Measurements from ENCODE around the gene DMBX1. TPM values are rescaled to one million over a fixed set of nuclear protein-coding genes. Genes with fewer than 3 reads are reported as not detected.
A peak's percentile ranks its signal among the peaks of the same experiment; 100 is the strongest.

The DMBX1 gene
- total and polyA plus RNA-seq, 9 of the 15 experiments (the other 6 are each of a cell fraction or from before 2014, with no cell fraction given), result 0.25 to 4.3 (median 1.0) TPM

- TF ChIP-seq ZNF740 (CRISPR knock-in tag; IDR thresholded peaks at IDR 0.05) (no peak), ZNF740 (tag; IDR thresholded peaks at IDR 0.05) (no peak), XRCC5 (IDR thresholded peaks at IDR 0.05; ENCODE audit: low read depth, low read length) (peak; percentile 60; the same call in 1 of the 2 replicates), CC2D1A (IDR thresholded peaks at IDR 0.05) (peak; percentile 62; the same call in 1 of the 2 replicates), NR0B1 (IDR thresholded peaks at IDR 0.05; ENCODE audit: partially characterized antibody) (no peak), TCF7L2 (IDR thresholded peaks at IDR 0.05; ENCODE audit: low read depth, low read length) (no peak), UBTF (IDR thresholded peaks at IDR 0.05; ENCODE audit: borderline replicate concordance in 1 of 2, low read depth in 2 of 2, low read length in 2 of 2) (no peak), NR2C2 (CRISPR knock-in tag; IDR thresholded peaks at IDR 0.05) (no peak), NR2C2 (tag; IDR thresholded peaks at IDR 0.05) (peak; percentile 14; the same call in 1 of the 2 replicates), MGA (IDR thresholded peaks at IDR 0.05) (no peak)
These were observed 42.8 kb upstream of the DMBX1 start (continued) for GRCh38 chr1:46446646-46447498.
